Neuronal stem cell (in vitro differentiated cells): ENCODE measurements around the gene TDRD5.

Experiments used
- DNase-seq: peaks from one replicate; pipeline ENCODE4 v3.0.0-alpha.2; 2013; ENCODE audit warnings: low spot score
- H2AFZ ChIP-seq: one replicate; pipeline ENCODE4 v1.6.1; 2013; ENCODE audit warnings: mild to moderate bottlenecking, low read length, inconsistent platforms
- H2AK5ac ChIP-seq: 2 replicates; pipeline ENCODE4 v1.6.1; 2013; ENCODE audit warnings: low read depth, mild to moderate bottlenecking, inconsistent platforms, low read length, moderate library complexity, mixed read lengths
- H2BK120ac ChIP-seq: 2 replicates; pipeline ENCODE4 v1.6.1; 2013; ENCODE audit warnings: low read depth, mild to moderate bottlenecking, inconsistent platforms, low read length, moderate library complexity, mixed read lengths
- H2BK12ac ChIP-seq: one replicate; pipeline ENCODE4 v1.6.1; 2013; ENCODE audit warnings: low read length, inconsistent platforms
- H2BK15ac ChIP-seq: 2 replicates; pipeline ENCODE4 v1.6.1; 2013; ENCODE audit warnings: mild to moderate bottlenecking, low read length, inconsistent platforms, mixed read lengths
- H2BK5ac ChIP-seq: one replicate; pipeline ENCODE4 v1.6.1; 2013; ENCODE audit warnings: inconsistent platforms, mild to moderate bottlenecking, low read length, moderate library complexity
- H3K14ac ChIP-seq: one replicate; pipeline ENCODE4 v1.6.1; 2013; ENCODE audit warnings: low read length, inconsistent platforms
- H3K18ac ChIP-seq: 2 replicates; pipeline ENCODE4 v1.6.1; 2013; ENCODE audit warnings: low read length, inconsistent platforms
- H3K23ac ChIP-seq: 2 replicates; pipeline ENCODE4 v1.6.1; 2013; ENCODE audit warnings: low read depth, mild to moderate bottlenecking, mixed read lengths, low read length, inconsistent platforms; ENCODE audit not compliant: poor library complexity
- H3K27ac ChIP-seq: replicated peaks from 3 replicates; pipeline ENCODE4 v1.5.1; 2013; ENCODE audit warnings: low read length, inconsistent platforms
- H3K27me3 ChIP-seq, 3 experiments: 2 replicates each; pipeline ENCODE4 v1.6.1; 2013; ENCODE audit warnings: low read length in 3 of 3, mild to moderate bottlenecking in 2 of 3, inconsistent platforms in 1 of 3, low read depth in 1 of 3, mixed read lengths in 1 of 3, moderate library complexity in 1 of 3; ENCODE audit not compliant: control insufficient read depth in 3 of 3, insufficient read depth in 3 of 3
- H3K36me3 ChIP-seq, 2 donors: replicated peaks in 1 of 2; 2 replicates each; pipeline ENCODE4 v1.6.1; 2013; ENCODE audit warnings: low read length in 2 of 2; ENCODE audit not compliant: control insufficient read depth in 2 of 2, insufficient read depth in 2 of 2
- H3K4ac ChIP-seq: 2 replicates; pipeline ENCODE4 v1.6.1; 2013; ENCODE audit warnings: inconsistent platforms, mild to moderate bottlenecking, low read length, moderate library complexity
- H3K4me1 ChIP-seq, 2 donors: 1 replicate in 1 of 2; 2 replicates in 1 of 2; pipeline ENCODE4 v1.6.1; 2013; ENCODE audit warnings: low read length in 2 of 2, low read depth in 1 of 2; ENCODE audit not compliant: control insufficient read depth in 2 of 2, insufficient read depth in 1 of 2
- H3K4me2 ChIP-seq: one replicate; pipeline ENCODE4 v1.6.1; 2013; ENCODE audit warnings: mild to moderate bottlenecking, low read length, inconsistent platforms; ENCODE audit not compliant: insufficient read depth, poor library complexity, severe bottlenecking
- H3K4me3 ChIP-seq, 2 donors: 2 replicates each; pipeline ENCODE4 v1.5.1; 2013; ENCODE audit warnings: low read length in 2 of 2, mild to moderate bottlenecking in 2 of 2, inconsistent platforms in 1 of 2, moderate library complexity in 1 of 2
- H3K79me1 ChIP-seq: one replicate; pipeline ENCODE4 v1.6.1; 2013; ENCODE audit warnings: low read depth, mild to moderate bottlenecking, inconsistent platforms, low read length, moderate library complexity
- H3K9ac ChIP-seq: one replicate; pipeline ENCODE4 v1.6.1; 2013; ENCODE audit warnings: mild to moderate bottlenecking, low read depth, low read length, inconsistent platforms; ENCODE audit not compliant: poor library complexity
- H3K9me3 ChIP-seq, 2 donors: replicated peaks in 1 of 2; 2 replicates each; pipeline versions ENCODE3 to v1.6.1; 2013; ENCODE audit warnings: low read length in 2 of 2, mild to moderate bottlenecking in 2 of 2, inconsistent platforms in 1 of 2, low read depth in 1 of 2, mixed read lengths in 1 of 2, moderate library complexity in 1 of 2; ENCODE audit not compliant: control insufficient read depth in 2 of 2, insufficient read depth in 1 of 2
- H4K8ac ChIP-seq: one replicate; pipeline ENCODE4 v1.6.1; 2013; ENCODE audit warnings: low read depth, mild to moderate bottlenecking, inconsistent platforms, low read length, moderate library complexity
- H4K91ac ChIP-seq: one replicate; pipeline ENCODE4 v1.6.1; 2013; ENCODE audit warnings: low read length, low read depth, mild to moderate bottlenecking, inconsistent platforms; ENCODE audit not compliant: poor library complexity
- WGBS, 2 donors: extraction: QIAGEN DNeasy Blood & Tissue Kit; methylation state at CpG; one replicate each; pipeline ENCODE4 v1.1.7; 2013; ENCODE audit warnings: missing lambda C conversion rate in 2 of 2, mixed read lengths in 1 of 2; ENCODE audit not compliant: insufficient read length in 2 of 2, insufficient replicate concordance in 1 of 2; ENCODE audit errors: extremely low coverage in 2 of 2; 5-methylcytosine and 5-hydroxymethylcytosine counted together

The TDRD5 gene

DNA sequence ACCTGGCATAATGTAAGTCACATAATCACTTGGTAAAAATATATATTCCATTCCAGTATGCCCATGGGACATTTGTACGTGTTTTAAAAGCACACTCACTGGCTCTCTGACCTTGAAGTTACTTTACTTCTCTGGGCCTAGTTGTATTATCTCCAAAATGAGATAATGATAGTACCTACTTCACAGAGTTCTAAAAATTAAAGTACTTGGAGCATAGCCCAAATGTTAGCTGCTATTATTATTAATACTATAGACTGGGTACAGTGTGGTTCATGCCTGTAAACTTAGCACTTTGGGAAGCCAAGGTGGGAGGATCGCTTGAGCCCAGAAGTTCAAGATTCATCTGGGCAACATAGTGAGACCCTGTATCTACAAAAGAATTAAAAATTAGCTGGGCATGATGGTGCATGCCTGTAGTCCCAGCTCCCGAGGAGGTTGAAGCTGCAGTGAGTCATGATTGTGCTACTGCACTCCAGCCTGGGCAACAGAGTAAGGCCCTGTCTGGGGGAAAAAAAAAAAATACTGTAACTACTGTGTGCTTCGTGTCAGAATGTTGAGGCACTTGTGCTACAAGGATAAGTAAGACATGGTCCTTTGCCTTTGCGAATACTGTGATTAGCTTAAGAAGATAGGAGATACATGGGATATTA, 45.7 kb downstream of the TDRD5 start:
- no peak overlapping the region for H2AK5ac ChIP-seq
- H2BK120ac ChIP-seq = no peak overlapping the region
- no peaks in the 10 kb centered on the region for H3K4me1 ChIP-seq
- H3K4ac ChIP-seq = no peak overlapping the region
- no peak overlapping the region for H2BK5ac ChIP-seq
- H3K79me1 ChIP-seq = no peaks in the 10 kb centered on the region
- H3K4me2 ChIP-seq = no peak overlapping the region
- no peaks in the 10 kb centered on the region for H3K36me3 ChIP-seq
- H3K18ac ChIP-seq = no peak overlapping the region
- H3K9ac ChIP-seq = no peak overlapping the region
- no peak overlapping the region for H3K14ac ChIP-seq
- no peaks in the 10 kb centered on the region for H3K9me3 ChIP-seq
- no peak overlapping the region for H3K4me3 ChIP-seq
- no CpG with 5 or more reads among the region's 5 CpGs for WGBS, 2 donors
- no peak overlapping the region for H3K23ac ChIP-seq
- no peak overlapping the region for H2BK12ac ChIP-seq
- DNase-seq = no peak
- no peak overlapping the region for H4K8ac ChIP-seq
- no peak overlapping the region for H2AFZ ChIP-seq
- H3K27me3 ChIP-seq = no peaks in the 10 kb centered on the region
- H3K27ac ChIP-seq = no peak overlapping the region
- no peak overlapping the region for H4K91ac ChIP-seq
- no peak overlapping the region for H2BK15ac ChIP-seq

- no peak overlapping the region for H2BK15ac ChIP-seq
- H3K4ac ChIP-seq = no peak overlapping the region
- no peak overlapping the region for H3K18ac ChIP-seq
- no peaks in the 10 kb centered on the region for H3K27me3 ChIP-seq
- H2BK12ac ChIP-seq = no peak overlapping the region
- no peak overlapping the region for H3K27ac ChIP-seq
- no peaks in the 10 kb centered on the region for H3K4me1 ChIP-seq
- H3K23ac ChIP-seq = no peak overlapping the region
- no peaks in the 10 kb centered on the region for H3K9me3 ChIP-seq
- no peak overlapping the region for H2AK5ac ChIP-seq
- no peak overlapping the region for H3K14ac ChIP-seq
- no peak for DNase-seq
- no peak overlapping the region for H3K4me3 ChIP-seq
- H2BK120ac ChIP-seq = no peak overlapping the region
- no peaks in the 10 kb centered on the region for H3K79me1 ChIP-seq
- H3K36me3 ChIP-seq = no peaks in the 10 kb centered on the region
- H2BK5ac ChIP-seq = no peak overlapping the region
- no peak overlapping the region for H3K9ac ChIP-seq
- no peak overlapping the region for H3K4me2 ChIP-seq
- no peak overlapping the region for H4K8ac ChIP-seq
- no peak overlapping the region for H2AFZ ChIP-seq
- H4K91ac ChIP-seq = no peak overlapping the region
These were observed 69.4 kb downstream of the TDRD5 start for GRCh38 chr1:179661018-179661417.

DNA sequence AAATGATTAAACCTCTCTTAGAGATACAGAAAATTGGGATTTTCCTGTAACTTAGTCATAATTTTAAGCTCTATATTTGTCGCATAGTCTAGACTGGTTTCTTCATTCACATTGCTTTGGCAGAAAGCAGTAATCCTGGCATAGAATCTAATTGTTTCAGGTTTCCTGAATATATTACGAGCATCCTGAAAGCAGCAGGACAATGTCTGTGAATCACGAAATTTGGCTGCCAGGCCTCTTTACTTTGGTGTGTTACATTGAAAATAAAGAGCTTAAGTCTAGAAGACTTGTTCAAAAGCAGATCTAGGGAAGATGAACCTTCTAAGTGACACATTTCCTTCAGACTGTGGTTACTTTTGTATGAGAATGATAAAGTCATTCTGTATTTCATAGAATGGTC, 72.2 kb downstream of the TDRD5 start:
- DNase-seq = no peak
- no peaks in the 10 kb centered on the region for H3K4me1 ChIP-seq
- no peak overlapping the region for H3K4me3 ChIP-seq

GRCh38 chr1:179677882-179678281, 86.2 kb downstream of the TDRD5 start:
- Histone ChIP-seq H3K4me2 (no peak overlapping the region), H2BK12ac (no peak overlapping the region), H4K91ac (no peak overlapping the region), H3K79me1 (no peaks in the 10 kb centered on the region), H3K23ac (no peak overlapping the region), H2BK5ac (no peak overlapping the region), H3K9ac (no peak overlapping the region), H3K4me3 (no peak overlapping the region), H3K4ac (no peak overlapping the region), H2AFZ (no peak overlapping the region), H4K8ac (no peak overlapping the region), H3K27ac (no peak overlapping the region), H3K4me1 (no peaks in the 10 kb centered on the region), H2BK120ac (no peak overlapping the region), H3K36me3 (no peaks in the 10 kb centered on the region), H3K14ac (no peak overlapping the region), H3K9me3 (no peaks in the 10 kb centered on the region), H3K27me3 (no peaks in the 10 kb centered on the region), H3K18ac (no peak overlapping the region), H2AK5ac (no peak overlapping the region), H2BK15ac (no peak overlapping the region)
- no peak for DNase-seq
- no CpG with 5 or more reads among the region's 6 CpGs for WGBS, 2 donors

More for the DNA sequence above, 72.2 kb downstream of the TDRD5 start:
- H3K4ac ChIP-seq = no peak overlapping the region
- no peak overlapping the region for H3K14ac ChIP-seq
- H3K9ac ChIP-seq = no peak overlapping the region
- no peaks in the 10 kb centered on the region for H3K79me1 ChIP-seq
- H2BK120ac ChIP-seq = no peak overlapping the region
- H4K91ac ChIP-seq = no peak overlapping the region
- no peaks in the 10 kb centered on the region for H3K36me3 ChIP-seq
- no peak overlapping the region for H2BK15ac ChIP-seq
- H2AFZ ChIP-seq = no peak overlapping the region
- no peak overlapping the region for H2BK12ac ChIP-seq
- no peak overlapping the region for H2AK5ac ChIP-seq
- H2BK5ac ChIP-seq = no peak overlapping the region
- H3K23ac ChIP-seq = no peak overlapping the region
- no peak overlapping the region for H3K4me2 ChIP-seq
- H3K27me3 ChIP-seq = no peaks in the 10 kb centered on the region
- no peak overlapping the region for H3K18ac ChIP-seq
- no peaks in the 10 kb centered on the region for H3K9me3 ChIP-seq
- no peak overlapping the region for H3K27ac ChIP-seq
- WGBS, 2 donors = no CpG with 5 or more reads among the region's 3 CpGs
- no peak overlapping the region for H4K8ac ChIP-seq
